GM23338 (cell line): ENCODE data around the gene TMEM212. TPM values are rescaled to one million over a fixed set of nuclear protein-coding genes. Genes with fewer than 3 reads are reported as not detected.

Source experiments
- ATAC-seq: fragments of 200-7000 bp; cut with Tn5 transposase; 3 replicates; pipeline ENCODE4 v1.9.1; 2020
- DNase-seq: peaks from one replicate; pipeline ENCODE4 v3.0.0-alpha.2; 2015; ENCODE audit warnings: low spot score
- H2AFZ ChIP-seq: fragments of 200-600 bp; sonication (generic); 2 replicates; pipeline ENCODE4 v1.8.0; 2016; ENCODE audit warnings: antibody characterized with exemption, mild to moderate bottlenecking, moderate library complexity
- H3F3A ChIP-seq: fragments of 200-600 bp; sonication (generic); replicated peaks from 2 replicates; pipeline ENCODE4 v1.8.0; 2017; ENCODE audit warnings: antibody characterized with exemption, mixed run types, low read depth
- H3K27ac ChIP-seq: fragments of 200-600 bp; sonication (generic); 2 replicates; pipeline ENCODE4 v1.6.1; 2016; ENCODE audit warnings: low read depth
- H3K27me3 ChIP-seq: fragments of 200-600 bp; sonication (generic); 2 replicates; pipeline ENCODE4 v1.8.0; 2016; ENCODE audit warnings: mild to moderate bottlenecking, mixed run types, moderate library complexity; ENCODE audit not compliant: insufficient read depth
- H3K36me3 ChIP-seq: fragments of 200-600 bp; sonication (generic); 2 replicates; pipeline ENCODE4 v1.8.0; 2016; ENCODE audit warnings: mild to moderate bottlenecking; ENCODE audit not compliant: insufficient read depth
- H3K4me1 ChIP-seq: fragments of 200-600 bp; sonication (generic); 2 replicates; pipeline ENCODE4 v1.8.0; 2016; ENCODE audit warnings: mild to moderate bottlenecking, moderate library complexity; ENCODE audit not compliant: insufficient read depth
- H3K4me2 ChIP-seq: fragments of 200-600 bp; sonication (generic); 2 replicates; pipeline ENCODE4 v1.7.1; 2017; ENCODE audit warnings: mixed run types
- H3K4me3 ChIP-seq: fragments of 200-600 bp; sonication (generic); 2 replicates; pipeline ENCODE4 v1.6.1; 2016; ENCODE audit warnings: mixed run types
- H3K79me2 ChIP-seq: fragments of 200-600 bp; sonication (generic); replicated peaks from 2 replicates; pipeline ENCODE4 v1.8.0; 2017; ENCODE audit warnings: mild to moderate bottlenecking; ENCODE audit not compliant: insufficient read depth
- H3K9me2 ChIP-seq: fragments of 200-600 bp; sonication (generic); 2 replicates; pipeline ENCODE4 v1.8.0; 2017; ENCODE audit not compliant: insufficient read depth
- H4K20me1 ChIP-seq: fragments of 200-600 bp; sonication (generic); replicated peaks from 2 replicates; pipeline ENCODE4 v1.8.0; 2017; ENCODE audit warnings: mild to moderate bottlenecking; ENCODE audit not compliant: insufficient read depth
- H3K27ac Mint-ChIP-seq: 2 replicates; pipeline ENCODE4 v1.8.0; 2020; ENCODE audit warnings: inconsistent platforms, mild to moderate bottlenecking, moderate library complexity, mixed read lengths
- H3K27me3 Mint-ChIP-seq: 3 replicates; pipeline ENCODE4 v1.8.0; 2022; ENCODE audit warnings: low read depth, mild to moderate bottlenecking, moderate library complexity, mixed read lengths, inconsistent platforms; ENCODE audit not compliant: insufficient read depth, poor library complexity
- H3K36me3 Mint-ChIP-seq: 3 replicates; pipeline ENCODE4 v1.8.0; 2021; ENCODE audit warnings: low read depth, mild to moderate bottlenecking, inconsistent platforms, moderate library complexity, mixed read lengths
- H3K4me1 Mint-ChIP-seq: 3 replicates; pipeline ENCODE4 v1.8.0; 2020; ENCODE audit warnings: mild to moderate bottlenecking, inconsistent platforms, mixed read lengths
- H3K4me3 Mint-ChIP-seq: 3 replicates; pipeline ENCODE4 v1.8.0; 2021; ENCODE audit warnings: moderate library complexity, mild to moderate bottlenecking, inconsistent platforms, mixed read lengths
- H3K9me3 Mint-ChIP-seq: 3 replicates; pipeline ENCODE4 v1.8.0; 2020; ENCODE audit warnings: moderate library complexity, mild to moderate bottlenecking, inconsistent platforms, mixed read lengths
- CREB1 ChIP-seq: fragments of 250-450 bp; sonication (Bioruptor Pico); IDR thresholded peaks from 2 replicates; pipeline ENCODE4 v1.5.0; 2020; ENCODE audit warnings: low read depth, mild to moderate bottlenecking, moderate library complexity
- EZH2 ChIP-seq: fragments of 200-600 bp; sonication (generic); IDR thresholded peaks from one replicate; pipeline ENCODE4 v1.8.0; 2017; ENCODE audit warnings: antibody characterized with exemption, mild to moderate bottlenecking, low read depth; ENCODE audit not compliant: unreplicated experiment
- EZH2phosphoT487 ChIP-seq: fragments of 200-600 bp; sonication (generic); IDR thresholded peaks from one replicate; pipeline ENCODE4 v1.8.1; 2018; ENCODE audit warnings: antibody characterized with exemption; ENCODE audit not compliant: unreplicated experiment
- JUNB ChIP-seq: IDR thresholded peaks from one replicate; pipeline ENCODE4 v1.6.1; 2016; ENCODE audit warnings: antibody characterized with exemption; ENCODE audit not compliant: unreplicated experiment
- NANOG ChIP-seq: IDR thresholded peaks from 2 replicates; pipeline ENCODE4 v1.6.1; 2016; ENCODE audit warnings: antibody characterized with exemption, borderline replicate concordance
- POLR2AphosphoS5 ChIP-seq: IDR thresholded peaks from 2 replicates; pipeline ENCODE4 v1.6.1; 2016; ENCODE audit warnings: antibody characterized with exemption, low read depth
- STAT1 ChIP-seq: IDR thresholded peaks from one replicate; pipeline ENCODE4 v1.6.1; 2016; ENCODE audit warnings: antibody characterized with exemption; ENCODE audit not compliant: unreplicated experiment
- ZNF114 ChIP-seq: fragments of 250-450 bp; sonication (Bioruptor Pico); IDR thresholded peaks from 2 replicates; pipeline ENCODE4 v1.5.0; 2020; ENCODE audit warnings: mild to moderate bottlenecking, moderate library complexity
- ZNF331 ChIP-seq: fragments of 250-450 bp; sonication (Bioruptor Pico); IDR thresholded peaks from 2 replicates; pipeline ENCODE4 v1.5.0; 2020; ENCODE audit warnings: low read depth, mild to moderate bottlenecking, moderate library complexity
- polyA plus RNA-seq: library from polyadenylated mRNA; unstranded; fragments of >200 nt; fragmentation: Nextera tagmentation; extraction: Ambion mirVana; gene quantifications from 2 replicates; pipeline ENCODE4 v1.2.1, GENCODE V29; 2016
- total RNA-seq: library from RNA; depleted of rRNA; stranded (reverse); fragments of >200 nt; shearing (Covaris generic); gene quantifications from 2 replicates; pipeline ENCODE4 v1.2.3, GENCODE V29; 2014
- TF ChIP-seq, protein P1 (sequence below), 2 experiments: fragments of 200-600 bp in 1 of 2; sonication (generic) in 1 of 2; conservative IDR thresholded peaks; 2 replicates each; pipeline versions ENCODE4 v1.5.1 to v1.6.1; 2016 to 2017; ENCODE audit warnings: antibody characterized with exemption in 2 of 2, low read depth in 2 of 2, mild to moderate bottlenecking in 2 of 2, moderate library complexity in 1 of 2
- TF ChIP-seq, protein P2 (sequence below): IDR thresholded peaks from 2 replicates; pipeline ENCODE4 v1.6.1; 2016; ENCODE audit warnings: antibody characterized with exemption
- TF ChIP-seq, protein P3 (sequence below): IDR thresholded peaks from one replicate; pipeline ENCODE4 v1.6.1; 2018; ENCODE audit warnings: antibody characterized with exemption; ENCODE audit not compliant: unreplicated experiment
- TF ChIP-seq, protein P4 (sequence below): fragments of 250-450 bp; sonication (Bioruptor Pico); IDR thresholded peaks from 2 replicates; pipeline ENCODE4 v1.5.0; 2020; ENCODE audit warnings: mild to moderate bottlenecking, moderate library complexity

TMEM212 gene
- total and polyA plus RNA-seq, 2 experiments from 2014 or later: not detected

DNA sequence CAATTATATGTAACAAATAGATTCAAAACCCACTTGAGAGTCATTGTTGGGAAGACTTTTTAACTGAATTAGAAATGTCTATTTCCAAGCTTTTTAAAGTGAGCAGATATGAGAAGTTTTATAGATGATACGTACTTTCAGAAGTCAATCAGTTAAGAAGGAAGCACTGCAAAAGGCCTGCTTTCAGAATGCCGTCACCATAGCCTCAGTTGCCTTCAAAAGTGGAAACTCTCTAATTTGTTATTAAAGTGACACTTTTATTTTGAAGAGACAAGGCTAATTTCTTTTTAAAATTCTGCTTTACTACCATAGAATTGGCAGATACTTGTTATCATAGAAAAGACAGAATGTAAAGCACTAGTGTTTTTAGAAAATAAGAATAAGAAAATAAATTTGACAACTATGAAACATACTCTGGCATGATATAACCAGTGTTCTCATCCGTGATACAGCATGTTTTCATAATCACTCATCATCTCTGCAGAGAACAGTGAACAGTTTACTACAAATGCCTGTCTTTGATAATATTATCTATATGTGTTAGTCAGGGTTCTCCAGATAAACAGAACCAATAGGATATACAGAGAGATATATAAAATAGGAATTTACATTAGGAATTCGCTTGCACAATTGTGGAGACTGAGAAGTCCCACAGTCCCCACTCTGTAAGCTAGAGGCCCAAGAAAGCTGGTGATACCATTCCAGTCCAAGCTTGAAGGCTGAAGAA, 25.9 kb upstream of the TMEM212 start:
- Histone ChIP-seq H3K27me3 (peaks cover 6% of the 10 kb centered on the region; the same call in 1 of the 2 replicates), H3K79me2 (no peaks in the 10 kb centered on the region), H3F3A (no peaks in the 10 kb centered on the region), H3K4me3 (no peak overlapping the region), H3K4me2 (no peak overlapping the region), H3K36me3 (no peaks in the 10 kb centered on the region), H4K20me1 (no peaks in the 10 kb centered on the region), H3K4me1 (no peaks in the 10 kb centered on the region), H2AFZ (no peak overlapping the region), H3K27ac (no peak overlapping the region), H3K9me2 (no peaks in the 10 kb centered on the region)
- Mint-ChIP-seq H3K27ac (no peak overlapping the region), H3K27me3 (peaks cover 4% of the 10 kb centered on the region), H3K9me3 (no peaks in the 10 kb centered on the region), H3K4me1 (0 out of 3 replicates have a peak, but pooled peaks cover 3% of the 10 kb centered on the region), H3K36me3 (no peaks in the 10 kb centered on the region), H3K4me3 (no peak overlapping the region)
- TF ChIP-seq, protein P1, sequence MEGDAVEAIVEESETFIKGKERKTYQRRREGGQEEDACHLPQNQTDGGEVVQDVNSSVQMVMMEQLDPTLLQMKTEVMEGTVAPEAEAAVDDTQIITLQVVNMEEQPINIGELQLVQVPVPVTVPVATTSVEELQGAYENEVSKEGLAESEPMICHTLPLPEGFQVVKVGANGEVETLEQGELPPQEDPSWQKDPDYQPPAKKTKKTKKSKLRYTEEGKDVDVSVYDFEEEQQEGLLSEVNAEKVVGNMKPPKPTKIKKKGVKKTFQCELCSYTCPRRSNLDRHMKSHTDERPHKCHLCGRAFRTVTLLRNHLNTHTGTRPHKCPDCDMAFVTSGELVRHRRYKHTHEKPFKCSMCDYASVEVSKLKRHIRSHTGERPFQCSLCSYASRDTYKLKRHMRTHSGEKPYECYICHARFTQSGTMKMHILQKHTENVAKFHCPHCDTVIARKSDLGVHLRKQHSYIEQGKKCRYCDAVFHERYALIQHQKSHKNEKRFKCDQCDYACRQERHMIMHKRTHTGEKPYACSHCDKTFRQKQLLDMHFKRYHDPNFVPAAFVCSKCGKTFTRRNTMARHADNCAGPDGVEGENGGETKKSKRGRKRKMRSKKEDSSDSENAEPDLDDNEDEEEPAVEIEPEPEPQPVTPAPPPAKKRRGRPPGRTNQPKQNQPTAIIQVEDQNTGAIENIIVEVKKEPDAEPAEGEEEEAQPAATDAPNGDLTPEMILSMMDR (conservative IDR thresholded peaks at IDR 0.05; ENCODE audit: low read depth in 2 of 2): no peak
- TF ChIP-seq, protein P2, sequence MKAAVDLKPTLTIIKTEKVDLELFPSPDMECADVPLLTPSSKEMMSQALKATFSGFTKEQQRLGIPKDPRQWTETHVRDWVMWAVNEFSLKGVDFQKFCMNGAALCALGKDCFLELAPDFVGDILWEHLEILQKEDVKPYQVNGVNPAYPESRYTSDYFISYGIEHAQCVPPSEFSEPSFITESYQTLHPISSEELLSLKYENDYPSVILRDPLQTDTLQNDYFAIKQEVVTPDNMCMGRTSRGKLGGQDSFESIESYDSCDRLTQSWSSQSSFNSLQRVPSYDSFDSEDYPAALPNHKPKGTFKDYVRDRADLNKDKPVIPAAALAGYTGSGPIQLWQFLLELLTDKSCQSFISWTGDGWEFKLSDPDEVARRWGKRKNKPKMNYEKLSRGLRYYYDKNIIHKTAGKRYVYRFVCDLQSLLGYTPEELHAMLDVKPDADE: no peak
- TF ChIP-seq NANOG (no peak), EZH2phosphoT487 (no peak), STAT1 (no peak), CREB1 (CRISPR knock-in tag) (no peak), POLR2AphosphoS5 (no peak), EZH2 (no peak), ZNF331 (no peak), JUNB (no peak), ZNF114 (no peak)
- TF ChIP-seq, protein P3, sequence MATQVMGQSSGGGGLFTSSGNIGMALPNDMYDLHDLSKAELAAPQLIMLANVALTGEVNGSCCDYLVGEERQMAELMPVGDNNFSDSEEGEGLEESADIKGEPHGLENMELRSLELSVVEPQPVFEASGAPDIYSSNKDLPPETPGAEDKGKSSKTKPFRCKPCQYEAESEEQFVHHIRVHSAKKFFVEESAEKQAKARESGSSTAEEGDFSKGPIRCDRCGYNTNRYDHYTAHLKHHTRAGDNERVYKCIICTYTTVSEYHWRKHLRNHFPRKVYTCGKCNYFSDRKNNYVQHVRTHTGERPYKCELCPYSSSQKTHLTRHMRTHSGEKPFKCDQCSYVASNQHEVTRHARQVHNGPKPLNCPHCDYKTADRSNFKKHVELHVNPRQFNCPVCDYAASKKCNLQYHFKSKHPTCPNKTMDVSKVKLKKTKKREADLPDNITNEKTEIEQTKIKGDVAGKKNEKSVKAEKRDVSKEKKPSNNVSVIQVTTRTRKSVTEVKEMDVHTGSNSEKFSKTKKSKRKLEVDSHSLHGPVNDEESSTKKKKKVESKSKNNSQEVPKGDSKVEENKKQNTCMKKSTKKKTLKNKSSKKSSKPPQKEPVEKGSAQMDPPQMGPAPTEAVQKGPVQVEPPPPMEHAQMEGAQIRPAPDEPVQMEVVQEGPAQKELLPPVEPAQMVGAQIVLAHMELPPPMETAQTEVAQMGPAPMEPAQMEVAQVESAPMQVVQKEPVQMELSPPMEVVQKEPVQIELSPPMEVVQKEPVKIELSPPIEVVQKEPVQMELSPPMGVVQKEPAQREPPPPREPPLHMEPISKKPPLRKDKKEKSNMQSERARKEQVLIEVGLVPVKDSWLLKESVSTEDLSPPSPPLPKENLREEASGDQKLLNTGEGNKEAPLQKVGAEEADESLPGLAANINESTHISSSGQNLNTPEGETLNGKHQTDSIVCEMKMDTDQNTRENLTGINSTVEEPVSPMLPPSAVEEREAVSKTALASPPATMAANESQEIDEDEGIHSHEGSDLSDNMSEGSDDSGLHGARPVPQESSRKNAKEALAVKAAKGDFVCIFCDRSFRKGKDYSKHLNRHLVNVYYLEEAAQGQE: no peak
- TF ChIP-seq, protein P4, sequence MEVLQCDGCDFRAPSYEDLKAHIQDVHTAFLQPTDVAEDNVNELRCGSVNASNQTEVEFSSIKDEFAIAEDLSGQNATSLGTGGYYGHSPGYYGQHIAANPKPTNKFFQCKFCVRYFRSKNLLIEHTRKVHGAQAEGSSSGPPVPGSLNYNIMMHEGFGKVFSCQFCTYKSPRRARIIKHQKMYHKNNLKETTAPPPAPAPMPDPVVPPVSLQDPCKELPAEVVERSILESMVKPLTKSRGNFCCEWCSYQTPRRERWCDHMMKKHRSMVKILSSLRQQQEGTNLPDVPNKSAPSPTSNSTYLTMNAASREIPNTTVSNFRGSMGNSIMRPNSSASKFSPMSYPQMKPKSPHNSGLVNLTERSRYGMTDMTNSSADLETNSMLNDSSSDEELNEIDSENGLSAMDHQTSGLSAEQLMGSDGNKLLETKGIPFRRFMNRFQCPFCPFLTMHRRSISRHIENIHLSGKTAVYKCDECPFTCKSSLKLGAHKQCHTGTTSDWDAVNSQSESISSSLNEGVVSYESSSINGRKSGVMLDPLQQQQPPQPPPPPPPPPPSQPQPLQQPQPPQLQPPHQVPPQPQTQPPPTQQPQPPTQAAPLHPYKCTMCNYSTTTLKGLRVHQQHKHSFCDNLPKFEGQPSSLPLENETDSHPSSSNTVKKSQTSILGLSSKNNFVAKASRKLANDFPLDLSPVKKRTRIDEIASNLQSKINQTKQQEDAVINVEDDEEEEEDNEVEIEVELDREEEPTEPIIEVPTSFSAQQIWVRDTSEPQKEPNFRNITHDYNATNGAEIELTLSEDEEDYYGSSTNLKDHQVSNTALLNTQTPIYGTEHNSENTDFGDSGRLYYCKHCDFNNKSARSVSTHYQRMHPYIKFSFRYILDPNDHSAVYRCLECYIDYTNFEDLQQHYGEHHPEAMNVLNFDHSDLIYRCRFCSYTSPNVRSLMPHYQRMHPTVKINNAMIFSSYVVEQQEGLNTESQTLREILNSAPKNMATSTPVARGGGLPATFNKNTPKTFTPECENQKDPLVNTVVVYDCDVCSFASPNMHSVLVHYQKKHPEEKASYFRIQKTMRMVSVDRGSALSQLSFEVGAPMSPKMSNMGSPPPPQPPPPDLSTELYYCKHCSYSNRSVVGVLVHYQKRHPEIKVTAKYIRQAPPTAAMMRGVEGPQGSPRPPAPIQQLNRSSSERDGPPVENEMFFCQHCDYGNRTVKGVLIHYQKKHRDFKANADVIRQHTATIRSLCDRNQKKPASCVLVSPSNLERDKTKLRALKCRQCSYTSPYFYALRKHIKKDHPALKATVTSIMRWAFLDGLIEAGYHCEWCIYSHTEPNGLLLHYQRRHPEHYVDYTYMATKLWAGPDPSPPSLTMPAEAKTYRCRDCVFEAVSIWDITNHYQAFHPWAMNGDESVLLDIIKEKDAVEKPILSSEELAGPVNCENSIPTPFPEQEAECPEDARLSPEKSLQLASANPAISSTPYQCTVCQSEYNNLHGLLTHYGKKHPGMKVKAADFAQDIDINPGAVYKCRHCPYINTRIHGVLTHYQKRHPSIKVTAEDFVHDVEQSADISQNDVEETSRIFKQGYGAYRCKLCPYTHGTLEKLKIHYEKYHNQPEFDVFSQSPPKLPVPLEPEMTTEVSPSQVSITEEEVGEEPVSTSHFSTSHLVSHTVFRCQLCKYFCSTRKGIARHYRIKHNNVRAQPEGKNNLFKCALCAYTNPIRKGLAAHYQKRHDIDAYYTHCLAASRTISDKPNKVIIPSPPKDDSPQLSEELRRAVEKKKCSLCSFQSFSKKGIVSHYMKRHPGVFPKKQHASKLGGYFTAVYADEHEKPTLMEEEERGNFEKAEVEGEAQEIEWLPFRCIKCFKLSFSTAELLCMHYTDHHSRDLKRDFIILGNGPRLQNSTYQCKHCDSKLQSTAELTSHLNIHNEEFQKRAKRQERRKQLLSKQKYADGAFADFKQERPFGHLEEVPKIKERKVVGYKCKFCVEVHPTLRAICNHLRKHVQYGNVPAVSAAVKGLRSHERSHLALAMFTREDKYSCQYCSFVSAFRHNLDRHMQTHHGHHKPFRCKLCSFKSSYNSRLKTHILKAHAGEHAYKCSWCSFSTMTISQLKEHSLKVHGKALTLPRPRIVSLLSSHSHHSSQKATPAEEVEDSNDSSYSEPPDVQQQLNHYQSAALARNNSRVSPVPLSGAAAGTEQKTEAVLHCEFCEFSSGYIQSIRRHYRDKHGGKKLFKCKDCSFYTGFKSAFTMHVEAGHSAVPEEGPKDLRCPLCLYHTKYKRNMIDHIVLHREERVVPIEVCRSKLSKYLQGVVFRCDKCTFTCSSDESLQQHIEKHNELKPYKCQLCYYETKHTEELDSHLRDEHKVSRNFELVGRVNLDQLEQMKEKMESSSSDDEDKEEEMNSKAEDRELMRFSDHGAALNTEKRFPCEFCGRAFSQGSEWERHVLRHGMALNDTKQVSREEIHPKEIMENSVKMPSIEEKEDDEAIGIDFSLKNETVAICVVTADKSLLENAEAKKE: no peak
- ATAC-seq: no peak
- DNase-seq: no peak
